GM23338 (cell line): ENCODE data around the gene LSM14B. TPM values are rescaled to one million over a fixed set of nuclear protein-coding genes. Genes with fewer than 3 reads are reported as not detected.

Experiments used
- ATAC-seq: fragments of 200-7000 bp; cut with Tn5 transposase; 3 replicates; pipeline ENCODE4 v1.9.1; 2020
- DNase-seq: peaks from one replicate; pipeline ENCODE4 v3.0.0-alpha.2; 2015; ENCODE audit warnings: low spot score
- H2AFZ ChIP-seq: fragments of 200-600 bp; sonication (generic); 2 replicates; pipeline ENCODE4 v1.8.0; 2016; ENCODE audit warnings: antibody characterized with exemption, mild to moderate bottlenecking, moderate library complexity
- H3F3A ChIP-seq: fragments of 200-600 bp; sonication (generic); replicated peaks from 2 replicates; pipeline ENCODE4 v1.8.0; 2017; ENCODE audit warnings: antibody characterized with exemption, mixed run types, low read depth
- H3K27ac ChIP-seq: fragments of 200-600 bp; sonication (generic); 2 replicates; pipeline ENCODE4 v1.6.1; 2016; ENCODE audit warnings: low read depth
- H3K27me3 ChIP-seq: fragments of 200-600 bp; sonication (generic); 2 replicates; pipeline ENCODE4 v1.8.0; 2016; ENCODE audit warnings: mild to moderate bottlenecking, mixed run types, moderate library complexity; ENCODE audit not compliant: insufficient read depth
- H3K36me3 ChIP-seq: fragments of 200-600 bp; sonication (generic); 2 replicates; pipeline ENCODE4 v1.8.0; 2016; ENCODE audit warnings: mild to moderate bottlenecking; ENCODE audit not compliant: insufficient read depth
- H3K4me1 ChIP-seq: fragments of 200-600 bp; sonication (generic); 2 replicates; pipeline ENCODE4 v1.8.0; 2016; ENCODE audit warnings: mild to moderate bottlenecking, moderate library complexity; ENCODE audit not compliant: insufficient read depth
- H3K4me2 ChIP-seq: fragments of 200-600 bp; sonication (generic); 2 replicates; pipeline ENCODE4 v1.7.1; 2017; ENCODE audit warnings: mixed run types
- H3K4me3 ChIP-seq: fragments of 200-600 bp; sonication (generic); 2 replicates; pipeline ENCODE4 v1.6.1; 2016; ENCODE audit warnings: mixed run types
- H3K79me2 ChIP-seq: fragments of 200-600 bp; sonication (generic); replicated peaks from 2 replicates; pipeline ENCODE4 v1.8.0; 2017; ENCODE audit warnings: mild to moderate bottlenecking; ENCODE audit not compliant: insufficient read depth
- H3K9me2 ChIP-seq: fragments of 200-600 bp; sonication (generic); 2 replicates; pipeline ENCODE4 v1.8.0; 2017; ENCODE audit not compliant: insufficient read depth
- H4K20me1 ChIP-seq: fragments of 200-600 bp; sonication (generic); replicated peaks from 2 replicates; pipeline ENCODE4 v1.8.0; 2017; ENCODE audit warnings: mild to moderate bottlenecking; ENCODE audit not compliant: insufficient read depth
- H3K27ac Mint-ChIP-seq: 2 replicates; pipeline ENCODE4 v1.8.0; 2020; ENCODE audit warnings: inconsistent platforms, mild to moderate bottlenecking, moderate library complexity, mixed read lengths
- H3K27me3 Mint-ChIP-seq: 3 replicates; pipeline ENCODE4 v1.8.0; 2022; ENCODE audit warnings: low read depth, mild to moderate bottlenecking, moderate library complexity, mixed read lengths, inconsistent platforms; ENCODE audit not compliant: insufficient read depth, poor library complexity
- H3K36me3 Mint-ChIP-seq: 3 replicates; pipeline ENCODE4 v1.8.0; 2021; ENCODE audit warnings: low read depth, mild to moderate bottlenecking, inconsistent platforms, moderate library complexity, mixed read lengths
- H3K4me1 Mint-ChIP-seq: 3 replicates; pipeline ENCODE4 v1.8.0; 2020; ENCODE audit warnings: mild to moderate bottlenecking, inconsistent platforms, mixed read lengths
- H3K4me3 Mint-ChIP-seq: 3 replicates; pipeline ENCODE4 v1.8.0; 2021; ENCODE audit warnings: moderate library complexity, mild to moderate bottlenecking, inconsistent platforms, mixed read lengths
- H3K9me3 Mint-ChIP-seq: 3 replicates; pipeline ENCODE4 v1.8.0; 2020; ENCODE audit warnings: moderate library complexity, mild to moderate bottlenecking, inconsistent platforms, mixed read lengths
- CREB1 ChIP-seq: fragments of 250-450 bp; sonication (Bioruptor Pico); IDR thresholded peaks from 2 replicates; pipeline ENCODE4 v1.5.0; 2020; ENCODE audit warnings: low read depth, mild to moderate bottlenecking, moderate library complexity
- JUNB ChIP-seq: IDR thresholded peaks from one replicate; pipeline ENCODE4 v1.6.1; 2016; ENCODE audit warnings: antibody characterized with exemption; ENCODE audit not compliant: unreplicated experiment
- REST ChIP-seq: IDR thresholded peaks from one replicate; pipeline ENCODE4 v1.6.1; 2018; ENCODE audit warnings: antibody characterized with exemption; ENCODE audit not compliant: unreplicated experiment
- STAT1 ChIP-seq: IDR thresholded peaks from one replicate; pipeline ENCODE4 v1.6.1; 2016; ENCODE audit warnings: antibody characterized with exemption; ENCODE audit not compliant: unreplicated experiment
- ZNF462 ChIP-seq: fragments of 250-450 bp; sonication (Bioruptor Pico); IDR thresholded peaks from 2 replicates; pipeline ENCODE4 v1.5.0; 2020; ENCODE audit warnings: mild to moderate bottlenecking, moderate library complexity
- polyA plus RNA-seq: library from polyadenylated mRNA; unstranded; fragments of >200 nt; fragmentation: Nextera tagmentation; extraction: Ambion mirVana; gene quantifications from 2 replicates; pipeline ENCODE4 v1.2.1, GENCODE V29; 2016
- total RNA-seq: library from RNA; depleted of rRNA; stranded (reverse); fragments of >200 nt; shearing (Covaris generic); gene quantifications from 2 replicates; pipeline ENCODE4 v1.2.3, GENCODE V29; 2014

LSM14B gene
- total and polyA plus RNA-seq, 2 experiments from 2014 or later, result 9.6 to 55.7 TPM

- H3K4me1 Mint-ChIP-seq, result peaks cover 8% of the 10 kb centered on the region
- H2AFZ ChIP-seq, result no peak overlapping the region
- ATAC-seq, result no peak
These were observed 16.7 kb upstream of the LSM14B start for GRCh38 chr20:62105592-62105991.

More at GRCh38 chr20:62105592-62105991, 16.7 kb upstream of the LSM14B start:
- H3K4me3 Mint-ChIP-seq, result no peak overlapping the region
- no peaks in the 10 kb centered on the region for H3F3A ChIP-seq
- H3K4me1 ChIP-seq, result no peaks in the 10 kb centered on the region
- peaks cover 14% of the 10 kb centered on the region for H3K27me3 Mint-ChIP-seq
- no peaks in the 10 kb centered on the region for H3K27me3 ChIP-seq
- no peak overlapping the region for H3K27ac Mint-ChIP-seq
- H3K4me2 ChIP-seq, result no peak overlapping the region
- peaks cover 18% of the 10 kb centered on the region for H3K36me3 Mint-ChIP-seq
- TF ChIP-seq REST, result no peak
- TF ChIP-seq STAT1, result no peak
- TF ChIP-seq ZNF462 (CRISPR knock-in tag), result no peak
- no peak for TF ChIP-seq CREB1
- no peak for TF ChIP-seq JUNB
- no peaks in the 10 kb centered on the region for H3K36me3 ChIP-seq
- no peaks in the 10 kb centered on the region for H4K20me1 ChIP-seq
- no peak overlapping the region for H3K27ac ChIP-seq
- peaks cover 45% of the 10 kb centered on the region for H3K9me3 Mint-ChIP-seq
- no peak for DNase-seq
- H3K9me2 ChIP-seq, result no peaks in the 10 kb centered on the region
- H3K4me3 ChIP-seq, result no peak overlapping the region
- H3K79me2 ChIP-seq, result no peaks in the 10 kb centered on the region
